K562 (cell line): ENCODE data around the gene PGP. TPM values are rescaled to one million over a fixed set of nuclear protein-coding genes. Genes with fewer than 3 reads are reported as not detected.

Experiments
- ATAC-seq: fragments of 200-7000 bp; cut with Tn5 transposase; 3 replicates; pipeline ENCODE4 v1.9.1; 2020; ENCODE audit warnings: moderate library complexity
- BruUV-seq: library from RNA; stranded (reverse); fragments of 400-500 nt; replicated peaks from 2 replicates; lab custom pipeline; 2021; lab: Mats Ljungman, UMichigan
- CTCF ChIA-PET: fragments of 300-600 bp; formaldehyde crosslinking; extraction: SDS; loops from one replicate; lab custom pipeline; 2021; ENCODE audit warnings: low intra/inter-chr PET ratio; lab: Yijun Ruan, JAX
- POLR2A ChIA-PET: fragments of 300-600, 350-650 bp; sonication (Branson Sonifier 250); formaldehyde crosslinking; extraction: SDS; loops from one replicate; lab custom pipeline; 2021; ENCODE audit warnings: antibody characterized with exemption, inconsistent platforms; lab: Yijun Ruan, JAX
- DNase-seq, 4 experiments: peaks; one replicate each; pipeline versions ENCODE4 v3.0.0 to v3.0.0-alpha.2; 2011 to 2018; ENCODE audit warnings: low spot score in 3 of 4, mixed read lengths in 3 of 4; ENCODE audit errors: extremely low read depth in 1 of 4
- FAIRE-seq: peaks from 2 replicates; lab custom pipeline; 2011; peaks lifted over from hg19 to GRCh38; lab: Jason Lieb, UNC
- H2AFZ ChIP-seq: 2 replicates; pipeline ENCODE4 v1.6.0; 2011; ENCODE audit warnings: low read depth, low read length, control low read depth, inconsistent platforms
- H3K27ac ChIP-seq: fragments of 200-600 bp; 3 replicates; pipeline ENCODE4 v1.8.0; 2011; ENCODE audit warnings: low read depth, mild to moderate bottlenecking, control low read depth, inconsistent platforms, low read length, moderate library complexity, mixed read lengths; ENCODE audit errors: extremely low read depth
- H3K27me3 ChIP-seq, 2 experiments: fragments of 300-600 bp in 1 of 2; 2 replicates in 1 of 2; 3 replicates in 1 of 2; pipeline versions ENCODE4 v1.6.0 to v1.8.0; 2011; ENCODE audit warnings: inconsistent platforms in 2 of 2, low read length in 2 of 2, mild to moderate bottlenecking in 1 of 2, mixed read lengths in 1 of 2, moderate library complexity in 1 of 2; ENCODE audit not compliant: control insufficient read depth in 2 of 2, insufficient read depth in 2 of 2
- H3K36me3 ChIP-seq: fragments of 300-600 bp; 3 replicates; pipeline ENCODE4 v1.8.0; 2011; ENCODE audit warnings: mild to moderate bottlenecking, low read length, inconsistent platforms; ENCODE audit not compliant: control insufficient read depth, insufficient read depth
- H3K4me1 ChIP-seq, 2 experiments: fragments of 200-600 bp in 1 of 2; replicated peaks in 1 of 2; 2 replicates in 1 of 2; 3 replicates in 1 of 2; pipeline versions ENCODE4 v1.5.1 to v1.8.0; 2011; ENCODE audit warnings: inconsistent platforms in 2 of 2, low read length in 2 of 2, mild to moderate bottlenecking in 1 of 2, mixed read lengths in 1 of 2, moderate library complexity in 1 of 2; ENCODE audit not compliant: control insufficient read depth in 2 of 2, insufficient read depth in 2 of 2
- H3K4me2 ChIP-seq: 2 replicates; pipeline ENCODE4 v1.6.1; 2011; ENCODE audit warnings: low read length, control low read depth, inconsistent platforms, mixed read lengths; ENCODE audit not compliant: insufficient read depth
- H3K4me3 ChIP-seq: fragments of 200-600 bp; sonication (generic), shearing (Covaris generic); 2 replicates; pipeline ENCODE4 v1.5.1; 2016; ENCODE audit warnings: control low read depth, inconsistent platforms
- H3K79me2 ChIP-seq: fragments of 200-600 bp; 3 replicates; pipeline ENCODE4 v1.8.0; 2011; ENCODE audit warnings: low read length, inconsistent platforms; ENCODE audit not compliant: control insufficient read depth, insufficient read depth
- H3K9ac ChIP-seq, 2 experiments: 2 replicates each; pipeline versions ENCODE4 v1.6.0 to v1.6.1; 2011; ENCODE audit warnings: low read depth in 2 of 2, low read length in 2 of 2, control low read depth in 1 of 2, inconsistent platforms in 1 of 2, mild to moderate bottlenecking in 1 of 2, mixed read lengths in 1 of 2; ENCODE audit not compliant: insufficient read depth in 1 of 2
- H3K9me1 ChIP-seq: one replicate; pipeline ENCODE4 v1.6.0; 2011; ENCODE audit warnings: inconsistent platforms, mild to moderate bottlenecking, low read length, moderate library complexity; ENCODE audit not compliant: control insufficient read depth, insufficient read depth
- H3K9me3 ChIP-seq: replicated peaks from 2 replicates; pipeline ENCODE4 v1.5.1; 2011; ENCODE audit warnings: low read depth, low read length, inconsistent platforms; ENCODE audit not compliant: control insufficient read depth, insufficient read depth
- H4K20me1 ChIP-seq: replicated peaks from 2 replicates; pipeline ENCODE4 v1.6.1; 2011; ENCODE audit warnings: low read length, inconsistent platforms, mixed read lengths; ENCODE audit not compliant: control insufficient read depth, insufficient read depth
- HDAC2 ChIP-seq: fragments of 450-650 bp; IDR thresholded peaks from 2 replicates; pipeline ENCODE4 v1.6.1; 2016; ENCODE audit warnings: mild to moderate bottlenecking
- MIER1 ChIP-seq: fragments of 450-650 bp; IDR thresholded peaks from 2 replicates; pipeline ENCODE4 v1.6.1; 2016; ENCODE audit warnings: antibody characterized with exemption, mild to moderate bottlenecking, low read depth
- OTX1 ChIP-seq: fragments of 450-650 bp; formaldehyde crosslinking; IDR thresholded peaks from 2 replicates; pipeline ENCODE4 v1.4.0; 2022; ENCODE audit warnings: mild to moderate bottlenecking
- PHF21A ChIP-seq: fragments of 450-650 bp; IDR thresholded peaks from 2 replicates; pipeline ENCODE4 v1.6.1; 2017; ENCODE audit warnings: low read depth, borderline replicate concordance
- SAFB ChIP-seq: fragments of 200-400 bp; formaldehyde crosslinking; IDR thresholded peaks from 2 replicates; pipeline ENCODE4 v1.6.1; 2017; ENCODE audit warnings: low read depth, low read length, borderline replicate concordance
- SETDB1 ChIP-seq: IDR thresholded peaks from one replicate; pipeline ENCODE4 v1.6.1; 2012; ENCODE audit warnings: low read length, control low read depth, inconsistent platforms
- SPI1 ChIP-seq: IDR thresholded peaks from 2 replicates; pipeline ENCODE4 v1.6.1; 2011; ENCODE audit warnings: low read depth, low read length, control low read depth, borderline replicate concordance
- SRSF3 ChIP-seq: fragments of 200-400 bp; formaldehyde crosslinking; IDR thresholded peaks from 2 replicates; pipeline ENCODE4 v1.6.1; 2016; ENCODE audit warnings: mild to moderate bottlenecking, low read length, moderate library complexity; ENCODE audit not compliant: insufficient read depth
- TAF9B ChIP-seq: fragments of 450-650 bp; IDR thresholded peaks from 2 replicates; pipeline ENCODE4 v1.6.1; 2018; ENCODE audit warnings: mild to moderate bottlenecking; ENCODE audit not compliant: partially characterized antibody
- TAL1 ChIP-seq: fragments of 450-650 bp; IDR thresholded peaks from 2 replicates; pipeline ENCODE4 v1.6.1; 2016; ENCODE audit warnings: mild to moderate bottlenecking
- ZNF12 ChIP-seq: sonication (generic); formaldehyde crosslinking; IDR thresholded peaks from 2 replicates; pipeline ENCODE4 v1.4.0; 2020; ENCODE audit warnings: mild to moderate bottlenecking, missing genetic modification reagents
- ZNF232 ChIP-seq: sonication (generic); formaldehyde crosslinking; IDR thresholded peaks from 2 replicates; pipeline ENCODE4 v1.8.0; 2022; ENCODE audit warnings: mild to moderate bottlenecking, missing genetic modification reagents
- ZNF507 ChIP-seq: conservative IDR thresholded peaks from 2 replicates; pipeline ENCODE4 v1.6.1; 2017; ENCODE audit warnings: missing genetic modification characterization, missing compliant biosample characterization
- ZNF592 ChIP-seq: fragments of 450-650 bp; IDR thresholded peaks from 2 replicates; pipeline ENCODE4 v1.6.1; 2017; ENCODE audit warnings: antibody characterized with exemption, mild to moderate bottlenecking
- ZNF695 ChIP-seq: fragments of 450-650 bp; formaldehyde crosslinking; IDR thresholded peaks from 2 replicates; pipeline ENCODE4 v1.4.0; 2020; ENCODE audit warnings: mild to moderate bottlenecking, moderate library complexity
- ZNF76 ChIP-seq: fragments of 250-450 bp; sonication (Bioruptor Pico); IDR thresholded peaks from 2 replicates; pipeline ENCODE4 v1.4.0; 2020; ENCODE audit warnings: mild to moderate bottlenecking, moderate library complexity, borderline replicate concordance
- ZNF764 ChIP-seq: fragments of 250-450 bp; sonication (Bioruptor Pico); IDR thresholded peaks from 2 replicates; pipeline ENCODE4 v1.4.0; 2020; ENCODE audit warnings: low read depth, mild to moderate bottlenecking, moderate library complexity
- ZNF830 ChIP-seq: fragments of 250-450 bp; sonication (Bioruptor Pico); IDR thresholded peaks from 2 replicates; pipeline ENCODE4 v1.5.0; 2021; ENCODE audit warnings: mild to moderate bottlenecking
- WGBS: fragments of 100-300 bp; shearing (Covaris generic); methylation state at CpG from one replicate; pipeline ENCODE4 v1.1.6; 2016; ENCODE audit warnings: low coverage, mixed read lengths; ENCODE audit not compliant: insufficient coverage; ENCODE audit errors: missing lambda C conversion rate; 5-methylcytosine and 5-hydroxymethylcytosine counted together
- in situ Hi-C: fragments of 300-500 bp; cut with MboI; formaldehyde crosslinking; loops from 4 replicates; pipeline ENCODE4 v1.15.0; 2018; ENCODE audit warnings: inconsistent platforms, mixed read lengths
- intact Hi-C: fragments of 100-400 bp; cut with micrococcal nuclease; formaldehyde crosslinking; loops from 2 replicates; pipeline ENCODE4 v1.14.2; 2022
- polyA plus RNA-seq, 8 experiments: library from polyadenylated mRNA; depleted of rRNA in 4 of 8; stranded (reverse) in 5 of 8; unstranded in 3 of 8; fragments of >200 nt; fragmentation: Nextera tagmentation in 2 of 8; fragmentation: Illumina TruSeq in 1 of 8; extraction: Ambion mirVana in 2 of 8; extraction: Trizol in 1 of 8; gene quantifications; 2 replicates each; pipeline versions ENCODE4 v1.2.1 to v1.2.3, GENCODE V29; 2011 to 2014; ENCODE audit warnings: inconsistent platforms in 1 of 8, missing spikeins in 1 of 8
- total RNA-seq, 7 experiments: library from RNA; depleted of rRNA in 6 of 7; stranded (reverse); fragments of >200 nt in 6 of 7; fragmentation: Illumina TruSeq in 2 of 7; extraction: Trizol in 2 of 7; gene quantifications; 2 replicates each; pipeline versions ENCODE4 v1.2.1 to v1.2.3, GENCODE V29; 2011 to 2021; ENCODE audit warnings: low replicate concordance in 1 of 7

The PGP gene
- total and polyA plus RNA-seq, 9 of the 15 experiments (the other 6 are each of a cell fraction or from before 2014, with no cell fraction given), result 1.1 to 57.6 (median 19.6) TPM

DNA sequence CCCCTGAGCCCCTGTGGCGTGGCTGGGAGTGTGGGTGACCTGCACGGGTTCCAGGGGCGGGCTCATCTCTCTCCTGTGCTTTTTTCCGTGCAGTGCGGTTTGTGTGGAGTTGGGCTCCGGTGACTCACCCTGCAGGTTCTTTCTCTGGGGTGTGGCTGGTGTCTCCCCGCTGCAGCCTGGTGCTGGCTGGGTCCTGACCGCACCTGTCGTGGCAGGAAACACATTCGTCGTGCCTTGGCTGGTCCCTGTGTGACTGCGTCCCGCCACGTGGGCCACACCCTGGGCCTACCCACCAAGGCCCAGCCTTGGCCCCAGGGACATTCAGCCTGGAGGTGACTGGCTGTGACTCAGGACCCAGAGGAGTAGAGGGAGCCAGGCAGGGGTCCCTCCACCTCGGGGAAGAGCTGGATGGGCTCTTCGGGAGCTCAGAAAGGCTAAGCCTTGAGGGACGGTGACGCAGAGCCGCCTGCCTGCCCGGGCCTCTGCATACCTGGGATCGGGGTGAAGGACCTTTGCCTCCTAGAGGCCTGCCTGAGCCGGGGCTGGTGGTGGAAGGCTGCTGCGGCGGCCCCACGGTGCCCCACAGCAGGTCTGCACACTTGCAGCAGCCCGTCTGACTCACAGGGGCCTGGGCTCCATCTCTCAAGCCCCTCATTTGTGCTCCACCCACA lies 51.3 kb downstream of the PGP start (continued):
- no peak for TF ChIP-seq ZNF12 (CRISPR knock-in tag)

- Histone ChIP-seq H3K79me2 (peaks cover 70% of the 10 kb centered on the region), H3K9ac (peak overlapping the region in 1 of 2 experiments; percentile 26; a peak in 1 of 4 replicates)
- POLR2A ChIA-PET, result interaction anchor here (0.6 to 1.2 kb wide), 4 partner anchors 11 to 600 kb away, joined by 3 to 5 read pairs (median 3); no protein-coding TSS in a partner anchor
Observed at GRCh38 chr16:2162676-2163118, 51.9 kb downstream of the PGP start.

More at GRCh38 chr16:2162676-2163118, 51.9 kb downstream of the PGP start:
- Histone ChIP-seq H3K9me3 (peaks cover 3% of the 10 kb centered on the region), H2AFZ (no peak overlapping the region), H3K4me1 (peaks cover 0 to 60% of the 10 kb centered on the region in 2 experiments; a peak in 2 of 5 replicates), H4K20me1 (peaks cover 8% of the 10 kb centered on the region; the same call in 1 of the 2 replicates), H3K4me3 (no peak overlapping the region), H3K9me1 (no peaks in the 10 kb centered on the region), H3K27ac (no peak overlapping the region), H3K4me2 (no peak overlapping the region), H3K27me3 (no peaks in the 10 kb centered on the region), H3K36me3 (peaks cover 58% of the 10 kb centered on the region)
- in situ Hi-C loops (no loop called here), intact Hi-C loops (no loop called here)
- BruUV-seq, result no TSS peak
- CTCF ChIA-PET, result no interaction called here
- ATAC-seq (no peak), DNase-seq (no peak), FAIRE-seq (no peak)
- TF ChIP-seq TAL1 (no peak), ZNF76 (CRISPR knock-in tag) (no peak), ZNF592 (no peak), OTX1 (CRISPR knock-in tag) (no peak), TAF9B (no peak), ZNF695 (CRISPR knock-in tag) (no peak), HDAC2 (no peak), PHF21A (no peak), SPI1 (no peak), ZNF764 (CRISPR knock-in tag) (no peak), SETDB1 (no peak), ZNF507 (tag) (no peak), ZNF830 (CRISPR knock-in tag) (no peak), MIER1 (no peak), ZNF232 (no peak), SAFB (no peak), SRSF3 (no peak)
- WGBS, result 99% methylated on average over 10 of the region's 13 CpGs
